GM23338 (cell line): ENCODE results near the gene OR51I2. TPM values are rescaled to one million over a fixed set of nuclear protein-coding genes. Genes with fewer than 3 reads are reported as not detected.

Experiments
- ATAC-seq: fragments of 200-7000 bp; cut with Tn5 transposase; 3 replicates; pipeline ENCODE4 v1.9.1; 2020
- DNase-seq: peaks from one replicate; pipeline ENCODE4 v3.0.0-alpha.2; 2015; ENCODE audit warnings: low spot score
- H2AFZ ChIP-seq: fragments of 200-600 bp; sonication (generic); 2 replicates; pipeline ENCODE4 v1.8.0; 2016; ENCODE audit warnings: antibody characterized with exemption, mild to moderate bottlenecking, moderate library complexity
- H3F3A ChIP-seq: fragments of 200-600 bp; sonication (generic); replicated peaks from 2 replicates; pipeline ENCODE4 v1.8.0; 2017; ENCODE audit warnings: antibody characterized with exemption, mixed run types, low read depth
- H3K27ac ChIP-seq: fragments of 200-600 bp; sonication (generic); 2 replicates; pipeline ENCODE4 v1.6.1; 2016; ENCODE audit warnings: low read depth
- H3K27me3 ChIP-seq: fragments of 200-600 bp; sonication (generic); 2 replicates; pipeline ENCODE4 v1.8.0; 2016; ENCODE audit warnings: mild to moderate bottlenecking, mixed run types, moderate library complexity; ENCODE audit not compliant: insufficient read depth
- H3K36me3 ChIP-seq: fragments of 200-600 bp; sonication (generic); 2 replicates; pipeline ENCODE4 v1.8.0; 2016; ENCODE audit warnings: mild to moderate bottlenecking; ENCODE audit not compliant: insufficient read depth
- H3K4me1 ChIP-seq: fragments of 200-600 bp; sonication (generic); 2 replicates; pipeline ENCODE4 v1.8.0; 2016; ENCODE audit warnings: mild to moderate bottlenecking, moderate library complexity; ENCODE audit not compliant: insufficient read depth
- H3K4me2 ChIP-seq: fragments of 200-600 bp; sonication (generic); 2 replicates; pipeline ENCODE4 v1.7.1; 2017; ENCODE audit warnings: mixed run types
- H3K4me3 ChIP-seq: fragments of 200-600 bp; sonication (generic); 2 replicates; pipeline ENCODE4 v1.6.1; 2016; ENCODE audit warnings: mixed run types
- H3K79me2 ChIP-seq: fragments of 200-600 bp; sonication (generic); replicated peaks from 2 replicates; pipeline ENCODE4 v1.8.0; 2017; ENCODE audit warnings: mild to moderate bottlenecking; ENCODE audit not compliant: insufficient read depth
- H3K9me2 ChIP-seq: fragments of 200-600 bp; sonication (generic); 2 replicates; pipeline ENCODE4 v1.8.0; 2017; ENCODE audit not compliant: insufficient read depth
- H4K20me1 ChIP-seq: fragments of 200-600 bp; sonication (generic); replicated peaks from 2 replicates; pipeline ENCODE4 v1.8.0; 2017; ENCODE audit warnings: mild to moderate bottlenecking; ENCODE audit not compliant: insufficient read depth
- H3K27ac Mint-ChIP-seq: 2 replicates; pipeline ENCODE4 v1.8.0; 2020; ENCODE audit warnings: inconsistent platforms, mild to moderate bottlenecking, moderate library complexity, mixed read lengths
- H3K27me3 Mint-ChIP-seq: 3 replicates; pipeline ENCODE4 v1.8.0; 2022; ENCODE audit warnings: low read depth, mild to moderate bottlenecking, moderate library complexity, mixed read lengths, inconsistent platforms; ENCODE audit not compliant: insufficient read depth, poor library complexity
- H3K36me3 Mint-ChIP-seq: 3 replicates; pipeline ENCODE4 v1.8.0; 2021; ENCODE audit warnings: low read depth, mild to moderate bottlenecking, inconsistent platforms, moderate library complexity, mixed read lengths
- H3K4me1 Mint-ChIP-seq: 3 replicates; pipeline ENCODE4 v1.8.0; 2020; ENCODE audit warnings: mild to moderate bottlenecking, inconsistent platforms, mixed read lengths
- H3K4me3 Mint-ChIP-seq: 3 replicates; pipeline ENCODE4 v1.8.0; 2021; ENCODE audit warnings: moderate library complexity, mild to moderate bottlenecking, inconsistent platforms, mixed read lengths
- H3K9me3 Mint-ChIP-seq: 3 replicates; pipeline ENCODE4 v1.8.0; 2020; ENCODE audit warnings: moderate library complexity, mild to moderate bottlenecking, inconsistent platforms, mixed read lengths
- CREB1 ChIP-seq: fragments of 250-450 bp; sonication (Bioruptor Pico); IDR thresholded peaks from 2 replicates; pipeline ENCODE4 v1.5.0; 2020; ENCODE audit warnings: low read depth, mild to moderate bottlenecking, moderate library complexity
- CTCF ChIP-seq, 2 experiments: fragments of 200-600 bp in 1 of 2; sonication (generic) in 1 of 2; conservative IDR thresholded peaks; 2 replicates each; pipeline versions ENCODE4 v1.5.1 to v1.6.1; 2016 to 2017; ENCODE audit warnings: antibody characterized with exemption in 2 of 2, low read depth in 2 of 2, mild to moderate bottlenecking in 2 of 2, moderate library complexity in 1 of 2
- ETS1 ChIP-seq: IDR thresholded peaks from 2 replicates; pipeline ENCODE4 v1.6.1; 2016; ENCODE audit warnings: antibody characterized with exemption
- EZH2 ChIP-seq: fragments of 200-600 bp; sonication (generic); IDR thresholded peaks from one replicate; pipeline ENCODE4 v1.8.0; 2017; ENCODE audit warnings: antibody characterized with exemption, mild to moderate bottlenecking, low read depth; ENCODE audit not compliant: unreplicated experiment
- EZH2phosphoT487 ChIP-seq: fragments of 200-600 bp; sonication (generic); IDR thresholded peaks from one replicate; pipeline ENCODE4 v1.8.1; 2018; ENCODE audit warnings: antibody characterized with exemption; ENCODE audit not compliant: unreplicated experiment
- JUNB ChIP-seq: IDR thresholded peaks from one replicate; pipeline ENCODE4 v1.6.1; 2016; ENCODE audit warnings: antibody characterized with exemption; ENCODE audit not compliant: unreplicated experiment
- NANOG ChIP-seq: IDR thresholded peaks from 2 replicates; pipeline ENCODE4 v1.6.1; 2016; ENCODE audit warnings: antibody characterized with exemption, borderline replicate concordance
- POLR2AphosphoS5 ChIP-seq: IDR thresholded peaks from 2 replicates; pipeline ENCODE4 v1.6.1; 2016; ENCODE audit warnings: antibody characterized with exemption, low read depth
- REST ChIP-seq: IDR thresholded peaks from one replicate; pipeline ENCODE4 v1.6.1; 2018; ENCODE audit warnings: antibody characterized with exemption; ENCODE audit not compliant: unreplicated experiment
- STAT1 ChIP-seq: IDR thresholded peaks from one replicate; pipeline ENCODE4 v1.6.1; 2016; ENCODE audit warnings: antibody characterized with exemption; ENCODE audit not compliant: unreplicated experiment
- ZNF114 ChIP-seq: fragments of 250-450 bp; sonication (Bioruptor Pico); IDR thresholded peaks from 2 replicates; pipeline ENCODE4 v1.5.0; 2020; ENCODE audit warnings: mild to moderate bottlenecking, moderate library complexity
- ZNF331 ChIP-seq: fragments of 250-450 bp; sonication (Bioruptor Pico); IDR thresholded peaks from 2 replicates; pipeline ENCODE4 v1.5.0; 2020; ENCODE audit warnings: low read depth, mild to moderate bottlenecking, moderate library complexity
- ZNF462 ChIP-seq: fragments of 250-450 bp; sonication (Bioruptor Pico); IDR thresholded peaks from 2 replicates; pipeline ENCODE4 v1.5.0; 2020; ENCODE audit warnings: mild to moderate bottlenecking, moderate library complexity
- polyA plus RNA-seq: library from polyadenylated mRNA; unstranded; fragments of >200 nt; fragmentation: Nextera tagmentation; extraction: Ambion mirVana; gene quantifications from 2 replicates; pipeline ENCODE4 v1.2.1, GENCODE V29; 2016
- total RNA-seq: library from RNA; depleted of rRNA; stranded (reverse); fragments of >200 nt; shearing (Covaris generic); gene quantifications from 2 replicates; pipeline ENCODE4 v1.2.3, GENCODE V29; 2014

The OR51I2 gene
- total and polyA plus RNA-seq, 2 experiments from 2014 or later: not detected

- H3K27ac Mint-ChIP-seq: no peak overlapping the region
- DNase-seq: no peak
- H3K9me3 Mint-ChIP-seq: peaks cover 2% of the 10 kb centered on the region; the same call in 1 of the 3 replicates
- TF ChIP-seq ZNF331 (CRISPR knock-in tag) (no peak), CTCF (conservative IDR thresholded peaks at IDR 0.05; ENCODE audit: low read depth in 2 of 2) (no peak), ZNF462 (CRISPR knock-in tag) (no peak), ETS1 (no peak), JUNB (no peak), ZNF114 (CRISPR knock-in tag) (no peak), EZH2 (no peak), STAT1 (no peak), NANOG (no peak), EZH2phosphoT487 (no peak), REST (no peak), POLR2AphosphoS5 (no peak), CREB1 (CRISPR knock-in tag) (no peak)
- Histone ChIP-seq H3K36me3 (no peaks in the 10 kb centered on the region), H4K20me1 (no peaks in the 10 kb centered on the region), H2AFZ (no peak overlapping the region), H3K4me3 (no peak overlapping the region), H3K27ac (no peak overlapping the region), H3K9me2 (no peaks in the 10 kb centered on the region), H3F3A (no peaks in the 10 kb centered on the region), H3K4me1 (no peaks in the 10 kb centered on the region), H3K27me3 (no peaks in the 10 kb centered on the region), H3K79me2 (no peaks in the 10 kb centered on the region), H3K4me2 (no peak overlapping the region)
- no peak overlapping the region for H3K4me3 Mint-ChIP-seq
- no peaks in the 10 kb centered on the region for H3K4me1 Mint-ChIP-seq
- no peak for ATAC-seq
- no peaks in the 10 kb centered on the region for H3K27me3 Mint-ChIP-seq
- H3K36me3 Mint-ChIP-seq: no peaks in the 10 kb centered on the region
These were observed 44.0 kb upstream of the OR51I2 start for GRCh38 chr11:5405173-5405572.
